Tibial nerve (tissue), 3 donors: Measurements from ENCODE around the gene RAB15.

Source experiments
- POLR2A ChIP-seq, 2 donors: fragments of 450-650 bp; IDR thresholded peaks; one replicate each; pipeline ENCODE4 v1.6.1; 2017; ENCODE audit warnings: antibody characterized with exemption in 2 of 2, mild to moderate bottlenecking in 2 of 2, moderate library complexity in 2 of 2
- TF ChIP-seq, protein P1 (sequence below), 5 experiments: fragments of 200-600 bp in 3 of 5; fragments of 450-650 bp in 2 of 5; sonication (generic) in 3 of 5; IDR thresholded peaks; one replicate each; pipeline ENCODE4 v1.5.1; 2016 to 2019; ENCODE audit warnings: antibody characterized with exemption in 5 of 5, mild to moderate bottlenecking in 3 of 5, moderate library complexity in 2 of 5

GRCh38 chr14:65002586-65003210, 30.6 kb upstream of the RAB15 start:
- TF ChIP-seq, protein P1, sequence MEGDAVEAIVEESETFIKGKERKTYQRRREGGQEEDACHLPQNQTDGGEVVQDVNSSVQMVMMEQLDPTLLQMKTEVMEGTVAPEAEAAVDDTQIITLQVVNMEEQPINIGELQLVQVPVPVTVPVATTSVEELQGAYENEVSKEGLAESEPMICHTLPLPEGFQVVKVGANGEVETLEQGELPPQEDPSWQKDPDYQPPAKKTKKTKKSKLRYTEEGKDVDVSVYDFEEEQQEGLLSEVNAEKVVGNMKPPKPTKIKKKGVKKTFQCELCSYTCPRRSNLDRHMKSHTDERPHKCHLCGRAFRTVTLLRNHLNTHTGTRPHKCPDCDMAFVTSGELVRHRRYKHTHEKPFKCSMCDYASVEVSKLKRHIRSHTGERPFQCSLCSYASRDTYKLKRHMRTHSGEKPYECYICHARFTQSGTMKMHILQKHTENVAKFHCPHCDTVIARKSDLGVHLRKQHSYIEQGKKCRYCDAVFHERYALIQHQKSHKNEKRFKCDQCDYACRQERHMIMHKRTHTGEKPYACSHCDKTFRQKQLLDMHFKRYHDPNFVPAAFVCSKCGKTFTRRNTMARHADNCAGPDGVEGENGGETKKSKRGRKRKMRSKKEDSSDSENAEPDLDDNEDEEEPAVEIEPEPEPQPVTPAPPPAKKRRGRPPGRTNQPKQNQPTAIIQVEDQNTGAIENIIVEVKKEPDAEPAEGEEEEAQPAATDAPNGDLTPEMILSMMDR (IDR thresholded peaks at IDR 0.05) = no peak
- TF ChIP-seq POLR2A (IDR thresholded peaks at IDR 0.05) = no peak
